Measurements from ENCODE around the gene BICRAL.

Gene BICRAL

DNA sequence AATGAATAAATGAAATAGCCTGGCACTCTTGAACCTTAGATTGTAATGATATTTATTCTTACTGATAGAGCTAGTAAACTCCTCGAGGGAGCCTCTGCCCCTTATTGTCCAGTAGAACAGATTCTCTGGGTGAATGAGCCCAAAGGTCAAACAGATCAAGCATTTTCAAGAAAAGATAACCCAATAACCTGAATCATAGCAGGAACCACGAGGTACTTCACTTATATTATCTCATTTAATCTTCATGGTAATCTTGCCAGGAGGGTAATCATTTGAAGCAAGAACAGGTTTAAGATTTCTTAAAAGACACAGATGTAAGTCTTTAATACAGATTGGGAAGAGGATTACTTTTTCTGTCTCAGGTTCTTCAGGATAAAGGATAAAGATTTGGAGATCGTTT is 18.9 kb upstream of the BICRAL start:
- no peak for DNase-seq

DNA sequence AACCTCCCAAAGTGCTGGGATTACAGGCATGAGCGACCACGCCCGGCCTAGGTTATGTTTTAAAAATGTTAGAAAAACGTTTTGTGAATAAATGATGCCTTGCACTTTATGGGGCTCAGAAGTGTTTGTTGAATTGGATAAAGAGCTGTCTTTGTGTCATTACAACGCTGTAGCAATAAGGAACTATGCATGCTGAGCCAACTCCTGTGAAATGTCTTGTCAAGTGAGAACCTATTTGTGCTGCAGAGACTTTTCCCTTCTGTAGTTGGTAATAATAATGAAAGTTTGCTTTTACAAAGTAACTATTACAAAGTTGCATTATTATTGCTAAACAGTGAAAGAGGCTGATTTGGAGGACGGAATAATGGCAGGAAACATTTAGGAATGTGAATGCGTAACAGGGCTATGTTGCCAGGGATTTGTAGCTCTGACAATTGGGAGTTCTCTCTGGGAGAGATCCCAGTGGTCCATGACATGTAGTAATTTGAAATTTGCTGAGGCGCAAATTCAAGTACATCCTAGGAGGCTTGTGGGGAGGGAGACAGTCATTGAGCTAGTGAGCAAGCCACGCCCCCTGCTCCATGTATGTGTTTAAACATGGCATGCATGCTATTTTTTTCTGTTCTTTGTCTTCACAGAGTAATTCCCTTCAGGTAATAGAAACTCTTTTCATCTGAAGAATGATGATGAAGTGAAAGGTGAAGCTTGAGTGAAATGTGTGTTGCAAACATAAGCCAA is 16.8 kb upstream of the BICRAL start:
- no peak for DNase-seq

- DNase-seq, result no peak
Observed at GRCh38 chr6:42766163-42766670, 15.6 kb upstream of the BICRAL start.

DNA sequence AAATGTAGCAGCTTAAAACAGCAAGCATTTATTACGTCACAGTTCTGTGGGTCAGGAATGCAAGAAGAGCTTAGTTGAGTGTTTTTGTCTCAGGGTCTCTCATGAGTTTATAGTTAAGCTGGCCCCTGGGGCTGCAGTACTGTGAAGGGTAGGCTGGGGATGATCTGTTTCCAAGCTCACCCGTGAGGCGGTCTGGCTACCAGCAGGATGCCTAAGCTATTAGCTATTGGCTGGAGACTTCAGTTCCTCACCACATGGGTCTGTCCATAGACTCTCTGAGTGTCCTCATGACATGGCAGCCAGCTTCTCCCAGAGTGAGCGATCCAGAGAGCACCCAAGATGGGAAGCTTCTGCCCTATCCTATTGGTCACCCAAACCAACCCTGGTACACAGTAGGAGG is 12.8 kb upstream of the BICRAL start:
- no peak for DNase-seq

- no peak for DNase-seq
Observed at GRCh38 chr6:42769836-42770235, 12.0 kb upstream of the BICRAL start.

- no peak for DNase-seq
Observed at GRCh38 chr6:42771741-42772100, 10.1 kb upstream of the BICRAL start.

- DNase-seq, result peak; percentile 35
Observed at GRCh38 chr6:42774201-42774600, 7.7 kb upstream of the BICRAL start.

- DNase-seq, result peak; percentile 36
Observed at GRCh38 chr6:42774821-42775487, 6.9 kb upstream of the BICRAL start.

DNA sequence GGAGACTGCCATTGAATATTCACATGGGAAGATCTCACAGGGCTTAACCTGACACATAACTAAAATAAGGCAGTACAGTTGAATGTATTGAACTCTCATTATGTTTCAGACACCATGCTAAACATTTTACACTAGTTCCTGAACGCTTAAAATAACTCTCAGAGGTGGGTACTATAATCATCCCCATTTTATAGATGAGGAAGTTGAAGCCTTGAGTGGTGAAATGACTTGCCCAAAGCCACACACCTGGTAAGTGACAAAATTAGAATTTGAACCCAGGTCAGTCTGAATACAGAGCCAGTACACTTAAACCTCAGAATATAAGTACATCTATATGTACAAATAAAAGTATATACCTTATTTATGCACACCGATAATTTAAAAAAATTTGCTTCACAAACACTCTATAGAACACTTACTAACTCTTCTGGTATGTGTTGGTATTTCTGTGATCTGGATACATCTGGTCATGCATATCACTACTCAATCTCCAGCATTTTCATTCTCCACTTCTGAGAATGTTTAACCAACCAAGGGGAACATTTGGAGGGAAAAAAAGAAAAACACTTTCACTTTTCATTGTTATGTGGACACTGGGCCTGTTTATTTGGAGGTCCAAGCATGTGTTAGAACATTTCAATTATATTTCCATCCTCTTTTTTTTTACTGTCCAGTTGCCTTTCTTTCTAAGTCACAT is 4.6 kb upstream of the BICRAL start:
- DNase-seq, result no peak

DNA sequence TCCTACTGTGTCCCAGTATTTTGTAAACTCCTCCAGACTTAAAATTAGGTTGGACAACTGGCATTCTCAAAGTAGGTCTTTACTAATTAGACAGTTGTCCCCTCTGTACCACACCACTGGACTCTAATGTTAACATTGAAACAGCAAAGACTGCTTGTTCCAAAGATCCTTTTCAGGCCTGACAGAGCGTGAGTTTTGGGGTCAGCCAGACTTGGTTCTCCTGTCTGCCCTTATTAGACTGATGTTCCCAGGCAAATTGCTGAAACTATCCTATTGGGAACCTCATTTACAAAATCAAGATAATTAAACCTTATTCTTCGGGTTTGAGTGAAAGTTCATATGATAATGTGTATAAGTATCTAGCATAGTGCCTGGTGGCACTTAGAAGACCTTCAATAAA is 3.7 kb upstream of the BICRAL start:
- DNase-seq, result no peak

DNA sequence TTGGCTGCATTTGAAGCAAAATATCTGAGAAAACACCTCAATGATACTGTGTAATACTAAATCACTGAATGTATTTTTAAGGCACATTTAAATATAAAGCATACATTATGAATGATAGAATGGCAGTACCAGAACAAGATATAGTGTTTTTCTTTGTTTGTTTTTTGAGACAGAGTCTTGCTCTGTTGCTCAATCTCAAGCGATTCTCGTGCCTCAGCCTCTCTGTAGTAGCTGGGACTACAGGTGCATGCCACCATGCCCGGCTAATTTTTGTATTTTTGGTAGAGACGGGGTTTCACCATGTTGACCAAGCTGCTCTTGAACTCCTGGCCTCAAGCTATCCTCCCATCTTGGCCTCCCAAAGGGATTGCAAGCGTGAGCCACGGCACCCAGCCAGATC is 2.3 kb upstream of the BICRAL start:
- DNase-seq, result no peak

GRCh38 chr6:42781546-42781795 is 381 bp upstream of the BICRAL start:
- DNase-seq, result no peak

DNA sequence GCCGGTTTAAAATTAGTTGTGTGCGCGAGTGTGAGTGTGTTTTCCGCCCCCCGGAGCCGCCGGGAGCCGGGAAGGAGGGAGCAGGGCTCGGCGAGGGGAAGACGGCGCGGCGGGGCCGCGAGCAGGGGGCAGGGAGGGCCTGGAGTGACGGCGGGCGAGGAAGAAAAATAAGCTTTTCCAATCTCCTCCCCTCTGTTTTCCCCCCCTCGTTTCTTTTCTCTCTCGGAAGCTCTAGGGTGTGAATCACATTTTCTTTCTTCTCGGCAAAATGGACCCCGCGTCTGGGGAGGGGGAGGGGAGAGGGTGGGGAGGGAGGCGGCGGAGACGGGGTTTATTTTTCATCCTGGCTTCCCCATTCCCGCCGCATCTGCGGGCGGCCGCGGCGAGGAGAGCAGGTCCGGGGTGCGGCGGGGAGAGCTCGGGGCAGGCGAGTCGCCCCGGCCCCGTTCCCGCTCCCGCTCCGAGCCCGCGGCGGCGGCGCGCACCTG is 881 bp downstream of the BICRAL start:
- DNase-seq, result peak; percentile 78

DNA sequence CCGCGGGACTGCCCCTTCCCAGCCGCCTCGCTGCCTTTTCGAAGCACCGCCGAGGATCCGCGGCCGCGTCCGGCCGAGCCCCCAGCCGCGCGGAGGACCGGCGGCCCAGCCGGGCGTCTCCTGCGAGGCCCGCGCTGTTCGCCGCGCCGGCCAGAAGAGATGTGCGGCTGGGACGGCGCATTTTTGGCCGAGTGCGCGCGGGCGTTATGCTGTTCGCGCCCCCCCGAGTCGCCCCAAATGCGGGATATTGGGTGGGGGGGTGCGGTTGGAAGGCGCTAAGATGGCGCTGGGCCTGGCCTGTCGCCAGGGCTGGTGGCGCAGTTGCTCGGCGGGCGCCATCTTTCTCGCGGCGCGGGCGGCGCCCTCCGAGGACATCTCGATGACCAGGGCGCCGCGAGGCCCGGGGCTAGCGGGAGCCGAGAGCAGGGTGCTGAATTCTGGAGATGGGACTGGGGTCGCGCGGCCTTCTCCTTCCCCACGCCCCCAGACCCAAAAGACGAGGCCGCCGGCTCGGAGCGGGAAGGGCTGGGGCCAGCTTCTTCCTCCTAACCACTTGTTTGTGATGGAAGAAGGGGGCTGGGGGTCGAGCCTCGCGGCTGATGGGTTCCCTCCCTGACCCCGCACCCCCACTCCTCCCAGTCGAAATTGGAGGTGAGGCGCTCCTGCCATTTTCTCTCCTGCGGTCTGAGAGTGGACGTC is 1.5 kb downstream of the BICRAL start:
- peak; percentile 80 for DNase-seq

GRCh38 chr6:42783876-42784642 is 2.2 kb downstream of the BICRAL start:
- DNase-seq, result no peak

DNA sequence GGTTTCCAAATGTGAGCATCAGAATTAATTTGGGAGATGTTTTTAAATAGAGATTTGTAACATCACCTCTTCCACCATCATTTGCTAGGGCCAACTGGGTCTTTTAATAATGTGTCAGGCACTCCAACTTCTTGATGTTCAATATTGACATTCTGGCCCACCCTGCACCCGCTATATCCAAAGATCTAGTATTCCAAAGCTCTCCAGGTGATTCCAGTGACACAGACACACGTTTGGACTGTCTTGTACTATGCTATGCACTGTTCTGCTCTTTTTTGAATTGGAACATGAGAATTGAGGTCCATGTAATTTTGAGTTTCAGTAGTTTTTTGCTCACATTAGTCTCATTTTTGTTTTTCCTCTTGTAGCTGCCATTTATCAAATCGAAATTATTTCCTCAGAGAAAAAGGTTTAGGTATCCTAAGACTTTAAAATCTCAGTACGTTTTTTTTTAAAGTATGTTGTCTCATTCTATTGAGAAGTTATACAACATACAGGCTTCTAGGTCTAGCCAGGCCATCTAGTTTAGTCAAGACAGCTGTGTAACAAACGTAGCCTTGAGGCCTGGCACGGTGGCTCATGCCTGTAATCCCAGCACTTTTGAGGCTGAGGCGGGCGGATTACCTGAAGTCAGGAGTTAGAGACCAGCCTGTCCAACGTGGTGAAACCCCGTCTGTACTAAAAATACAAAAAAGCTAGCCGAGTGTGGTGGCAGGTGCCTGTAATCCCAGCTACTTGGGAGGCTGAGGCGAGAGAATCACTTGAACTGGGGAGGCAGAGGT is 3.1 kb downstream of the BICRAL start:
- DNase-seq, result no peak

GRCh38 chr6:42786525-42786985 is 4.7 kb downstream of the BICRAL start:
- no peak for DNase-seq

DNA sequence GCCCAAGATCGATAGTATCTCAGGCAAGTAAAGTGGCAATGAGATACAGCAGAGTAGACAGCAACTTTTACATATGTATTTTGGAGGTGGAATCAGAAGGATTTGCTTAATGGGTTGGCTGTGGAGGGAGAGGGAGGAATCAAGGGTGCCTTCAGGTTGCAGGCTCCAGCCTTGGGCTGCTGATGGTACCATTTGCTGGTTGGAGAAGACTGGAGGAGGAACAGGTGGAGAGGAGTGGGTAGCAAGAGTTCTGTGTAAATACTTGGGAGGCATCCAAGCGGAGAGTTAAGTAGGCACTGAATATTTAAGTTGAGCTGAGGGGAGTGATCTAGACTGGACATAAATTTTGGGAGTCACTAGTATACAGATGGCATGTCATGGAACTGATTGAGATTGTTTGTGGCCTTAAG is 5.2 kb downstream of the BICRAL start:
- DNase-seq, result no peak

- DNase-seq, result no peak
Observed at GRCh38 chr6:42788671-42789070, 6.8 kb downstream of the BICRAL start.

- DNase-seq, result no peak
Observed at GRCh38 chr6:42790549-42791181, 8.8 kb downstream of the BICRAL start.

- DNase-seq, result no peak
Observed at GRCh38 chr6:42791706-42792320, 10.0 kb downstream of the BICRAL start.

All from activated CD4-positive, alpha-beta T cell treated with anti-CD3 and anti-CD28 coated beads, Interleukin-2, amount 50 U/mL, for 1 hour (primary cell).